Natural killer cell (primary cell): ENCODE results near the gene RFX4. TPM values are rescaled to one million over a fixed set of nuclear protein-coding genes. Genes with fewer than 3 reads are reported as not detected.

Experiments
- ATAC-seq, 3 donors: fragments of 150-1000 bp in 2 of 3; fragments of 200-7000 bp in 1 of 3; cut with Tn5 transposase; 1 replicate in 1 of 3; 2 replicates in 2 of 3; pipeline ENCODE4 v1.10.0; 2021; ENCODE audit warnings: mild to moderate bottlenecking in 2 of 3, moderate library complexity in 2 of 3
- DNase-seq, 2 donors: peaks; one replicate each; pipeline versions ENCODE4 v3.0.0 to v3.0.0-alpha.2; 2013 to 2021; ENCODE audit warnings: mixed read lengths in 1 of 2
- H3K27ac ChIP-seq: one replicate; pipeline ENCODE4 v1.5.1; 2013; ENCODE audit warnings: mild to moderate bottlenecking, low read length
- H3K27me3 ChIP-seq: one replicate; pipeline ENCODE4 v1.6.1; 2013; ENCODE audit warnings: low read length; ENCODE audit not compliant: control insufficient read depth, insufficient read depth
- H3K36me3 ChIP-seq: one replicate; pipeline ENCODE4 v1.6.1; 2013; ENCODE audit warnings: low read length; ENCODE audit not compliant: control insufficient read depth, insufficient read depth
- H3K4me1 ChIP-seq: one replicate; pipeline ENCODE4 v1.6.1; 2013; ENCODE audit warnings: low read length; ENCODE audit not compliant: control insufficient read depth, insufficient read depth
- H3K4me3 ChIP-seq: one replicate; pipeline ENCODE4 v1.5.1; 2013; ENCODE audit warnings: low read length
- H3K9me3 ChIP-seq: one replicate; pipeline ENCODE4 v1.6.1; 2013; ENCODE audit warnings: low read length; ENCODE audit not compliant: control insufficient read depth, insufficient read depth
- H3K27ac Mint-ChIP-seq, 2 donors: one replicate each; pipeline ENCODE4 v1.8.0; 2022; ENCODE audit warnings: mild to moderate bottlenecking in 2 of 2, mixed read lengths in 2 of 2, moderate library complexity in 1 of 2
- H3K27me3 Mint-ChIP-seq, 2 donors: one replicate each; pipeline ENCODE4 v1.8.0; 2022; ENCODE audit warnings: low read depth in 2 of 2, mixed read lengths in 2 of 2
- H3K36me3 Mint-ChIP-seq: one replicate; pipeline ENCODE4 v1.8.0; 2022; ENCODE audit warnings: mixed read lengths
- H3K4me1 Mint-ChIP-seq, 2 donors: one replicate each; pipeline ENCODE4 v1.8.0; 2022; ENCODE audit warnings: mixed read lengths in 2 of 2
- H3K4me3 Mint-ChIP-seq: one replicate; pipeline ENCODE4 v1.8.0; 2022; ENCODE audit warnings: mild to moderate bottlenecking, moderate library complexity, mixed read lengths
- H3K9me3 Mint-ChIP-seq, 2 donors: one replicate each; pipeline ENCODE4 v1.8.0; 2022; ENCODE audit warnings: mixed read lengths in 2 of 2
- WGBS: methylation state at CpG from one replicate; pipeline ENCODE4 v1.1.7; 2013; ENCODE audit warnings: missing lambda C conversion rate; ENCODE audit not compliant: insufficient coverage; 5-methylcytosine and 5-hydroxymethylcytosine counted together
- intact Hi-C: fragments of 100-400 bp; cut with micrococcal nuclease; formaldehyde crosslinking; loops from one replicate; pipeline ENCODE4 v1.14.2; 2022
- total RNA-seq, 4 donors: library from RNA; stranded (reverse); fragments of 120-200 nt in 1 of 4; gene quantifications; one replicate each; pipeline versions ENCODE4 v1.2.3 to v1.2.4, GENCODE V29; 2013 to 2022
- TF ChIP-seq, protein P1 (sequence below): fragments of 200-600 bp; IDR thresholded peaks from one replicate; pipeline ENCODE4 v1.8.0; 2022; ENCODE audit warnings: antibody characterized with exemption

Gene RFX4
- total RNA-seq, 3 donors from 2014 or later (not counting 1 experiment from before 2014, with no cell fraction given): not detected

DNA sequence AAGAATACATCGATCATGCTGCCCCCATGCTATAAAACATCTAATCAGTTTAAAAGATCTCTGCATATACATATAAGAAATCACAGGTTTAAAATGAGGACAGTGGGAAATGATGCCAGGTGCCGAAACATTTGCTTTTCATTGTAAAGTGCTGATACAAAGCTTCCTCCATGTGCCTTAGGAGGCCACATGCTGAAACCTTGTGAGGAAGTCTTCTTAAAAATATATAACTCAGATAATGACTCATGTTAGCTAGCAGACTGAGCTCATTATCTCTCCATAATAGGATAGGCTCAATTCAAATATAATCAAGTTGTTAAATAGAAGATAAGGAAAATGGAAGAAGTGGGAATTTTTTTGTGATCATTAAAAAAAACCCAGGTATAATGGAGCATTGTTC lies 65.9 kb downstream of the RFX4 start:
- H3K9me3 Mint-ChIP-seq: no peaks in the 10 kb centered on the region
- ATAC-seq (no peak), DNase-seq (no peak)
- no peak overlapping the region for H3K27ac Mint-ChIP-seq
- H3K27me3 Mint-ChIP-seq: peaks cover 8 to 32% of the 10 kb centered on the region in 2 donors
- no peaks in the 10 kb centered on the region for H3K36me3 ChIP-seq
- TF ChIP-seq, protein P1, sequence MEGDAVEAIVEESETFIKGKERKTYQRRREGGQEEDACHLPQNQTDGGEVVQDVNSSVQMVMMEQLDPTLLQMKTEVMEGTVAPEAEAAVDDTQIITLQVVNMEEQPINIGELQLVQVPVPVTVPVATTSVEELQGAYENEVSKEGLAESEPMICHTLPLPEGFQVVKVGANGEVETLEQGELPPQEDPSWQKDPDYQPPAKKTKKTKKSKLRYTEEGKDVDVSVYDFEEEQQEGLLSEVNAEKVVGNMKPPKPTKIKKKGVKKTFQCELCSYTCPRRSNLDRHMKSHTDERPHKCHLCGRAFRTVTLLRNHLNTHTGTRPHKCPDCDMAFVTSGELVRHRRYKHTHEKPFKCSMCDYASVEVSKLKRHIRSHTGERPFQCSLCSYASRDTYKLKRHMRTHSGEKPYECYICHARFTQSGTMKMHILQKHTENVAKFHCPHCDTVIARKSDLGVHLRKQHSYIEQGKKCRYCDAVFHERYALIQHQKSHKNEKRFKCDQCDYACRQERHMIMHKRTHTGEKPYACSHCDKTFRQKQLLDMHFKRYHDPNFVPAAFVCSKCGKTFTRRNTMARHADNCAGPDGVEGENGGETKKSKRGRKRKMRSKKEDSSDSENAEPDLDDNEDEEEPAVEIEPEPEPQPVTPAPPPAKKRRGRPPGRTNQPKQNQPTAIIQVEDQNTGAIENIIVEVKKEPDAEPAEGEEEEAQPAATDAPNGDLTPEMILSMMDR: no peak
- H3K4me1 Mint-ChIP-seq: no peaks in the 10 kb centered on the region
- no peak overlapping the region for H3K4me3 Mint-ChIP-seq
- no peaks in the 10 kb centered on the region for H3K36me3 Mint-ChIP-seq
- no peak overlapping the region for H3K4me3 ChIP-seq
- no peaks in the 10 kb centered on the region for H3K27me3 ChIP-seq
- H3K4me1 ChIP-seq: no peaks in the 10 kb centered on the region
- H3K27ac ChIP-seq: no peak overlapping the region
- 100% methylated on average over 1 of the region's 2 CpGs for WGBS
- intact Hi-C loops: no loop called here
- H3K9me3 ChIP-seq: no peaks in the 10 kb centered on the region

DNA sequence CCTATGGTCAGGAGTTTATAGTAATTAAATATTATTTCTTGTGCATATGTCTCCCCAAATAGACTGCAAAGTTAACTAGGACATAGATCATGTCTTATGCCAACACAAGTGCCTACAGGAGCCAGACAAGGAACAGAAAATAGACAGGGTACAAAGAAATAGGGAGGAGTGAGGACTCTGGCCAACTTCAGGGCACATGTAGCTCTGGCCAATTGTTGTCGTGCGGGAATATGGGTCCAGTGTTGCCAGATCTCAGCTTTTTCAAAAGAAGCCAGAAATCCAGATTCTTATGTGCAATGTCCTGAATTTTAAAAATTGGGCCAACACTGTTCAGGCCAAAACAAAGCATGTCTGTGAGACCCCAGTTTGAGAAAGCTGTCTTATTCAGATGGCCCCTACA lies 68.7 kb downstream of the RFX4 start:
- no peaks in the 10 kb centered on the region for H3K27me3 ChIP-seq
- H3K27ac ChIP-seq: no peak overlapping the region
- no peak for ATAC-seq
- H3K36me3 ChIP-seq: no peaks in the 10 kb centered on the region
- intact Hi-C loops: no loop called here
- Mint-ChIP-seq H3K36me3 (no peaks in the 10 kb centered on the region), H3K9me3 (no peaks in the 10 kb centered on the region), H3K4me1 (no peaks in the 10 kb centered on the region), H3K27ac (no peak overlapping the region), H3K4me3 (no peak overlapping the region), H3K27me3 (peaks cover 20 to 48% of the 10 kb centered on the region in 2 donors)
- H3K4me1 ChIP-seq: no peaks in the 10 kb centered on the region
- 97% methylated on average over 2 of the region's 2 CpGs for WGBS
- H3K4me3 ChIP-seq: no peak overlapping the region
- H3K9me3 ChIP-seq: no peaks in the 10 kb centered on the region
- DNase-seq: no peak
- TF ChIP-seq, protein P1: no peak

DNA sequence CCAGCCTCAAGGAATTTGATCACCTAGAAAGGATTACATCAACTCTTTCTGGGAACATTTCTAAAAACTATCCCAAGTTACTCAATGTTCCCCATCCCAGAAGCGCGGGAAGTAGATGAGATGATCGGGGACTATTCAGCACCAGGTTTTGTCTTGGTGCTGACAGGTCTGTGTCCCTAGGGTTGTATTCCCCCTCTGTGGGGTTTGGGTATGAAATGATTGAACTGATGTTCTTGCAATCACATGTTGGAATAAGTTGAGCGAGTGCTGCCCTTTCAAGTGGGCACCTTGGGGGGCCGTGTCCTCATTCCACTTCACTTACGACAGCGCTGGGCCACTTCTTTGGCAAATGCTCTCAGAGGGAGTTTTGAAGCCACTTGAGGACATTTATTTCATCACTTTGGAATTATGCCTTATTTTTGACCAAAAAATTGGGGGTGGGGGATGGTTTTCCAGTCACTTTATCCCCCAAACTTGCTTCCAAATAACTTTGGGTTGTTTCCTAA lies 69.8 kb downstream of the RFX4 start:
- no peak overlapping the region for H3K27ac ChIP-seq
- TF ChIP-seq, protein P1: no peak
- H3K9me3 ChIP-seq: no peaks in the 10 kb centered on the region
- H3K36me3 Mint-ChIP-seq: no peaks in the 10 kb centered on the region
- peaks cover 22 to 53% of the 10 kb centered on the region in 2 donors for H3K27me3 Mint-ChIP-seq
- whole genome bisulfite sequencing: 94% methylated on average over 7 of the region's 7 CpGs
- H3K4me3 Mint-ChIP-seq: no peak overlapping the region
- H3K27ac Mint-ChIP-seq: no peak overlapping the region
- DNase-seq: no peak
- H3K27me3 ChIP-seq: no peaks in the 10 kb centered on the region
- no peak for ATAC-seq
- no peaks in the 10 kb centered on the region for H3K36me3 ChIP-seq
- intact Hi-C loops: no loop called here
- no peaks in the 10 kb centered on the region for H3K9me3 Mint-ChIP-seq
- H3K4me1 ChIP-seq: no peaks in the 10 kb centered on the region
- H3K4me1 Mint-ChIP-seq: no peaks in the 10 kb centered on the region
- H3K4me3 ChIP-seq: no peak overlapping the region

- Mint-ChIP-seq H3K27me3 (peaks cover 25 to 66% of the 10 kb centered on the region in 2 donors), H3K36me3 (no peaks in the 10 kb centered on the region), H3K9me3 (no peaks in the 10 kb centered on the region), H3K27ac (no peak overlapping the region), H3K4me1 (no peaks in the 10 kb centered on the region), H3K4me3 (no peak overlapping the region)
- TF ChIP-seq, protein P1: no peak
- intact Hi-C loops: no loop called here
- Histone ChIP-seq H3K9me3 (no peaks in the 10 kb centered on the region), H3K27me3 (no peaks in the 10 kb centered on the region), H3K4me1 (no peaks in the 10 kb centered on the region), H3K36me3 (no peaks in the 10 kb centered on the region), H3K27ac (no peak overlapping the region), H3K4me3 (no peak overlapping the region)
- 96% methylated on average over 3 of the region's 3 CpGs for WGBS
- no peak for DNase-seq
- no peak for ATAC-seq
These were observed 72.8 kb downstream of the RFX4 start for GRCh38 chr12:106655577-106655976.
